Measurements from ENCODE around the gene AP1S3. TPM values are rescaled to one million over a fixed set of nuclear protein-coding genes. Genes with fewer than 3 reads are reported as not detected.
"Not testable (repeated sequence)": the region's sequence is repeated elsewhere in the genome, so short reads cannot be mapped to it uniquely, and the experiment has no call there.

AP1S3 gene
- total RNA-seq, 1 donor from 2014 or later = 43.3 TPM

DNA sequence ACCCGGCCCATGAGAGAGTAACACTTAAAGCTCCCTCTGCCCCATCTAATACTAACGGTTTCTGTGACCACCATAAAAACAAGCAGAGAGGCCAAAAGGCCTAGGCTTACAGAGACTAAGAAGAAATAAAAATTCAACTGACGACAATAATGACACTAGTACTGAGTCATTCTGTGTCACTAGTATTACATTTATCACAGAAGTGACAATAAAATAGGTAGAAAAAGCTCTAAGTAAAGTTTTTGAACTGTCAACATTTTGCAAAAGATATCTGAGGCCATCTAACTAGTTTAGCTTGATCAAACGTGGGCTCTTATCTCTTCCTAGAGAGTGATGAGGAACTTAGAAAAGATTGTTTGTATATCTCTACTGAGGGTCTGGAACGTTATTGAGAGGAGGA is 35.6 kb downstream of the AP1S3 start:
- no peak for DNase-seq (ENCODE audit: low spot score)

DNA sequence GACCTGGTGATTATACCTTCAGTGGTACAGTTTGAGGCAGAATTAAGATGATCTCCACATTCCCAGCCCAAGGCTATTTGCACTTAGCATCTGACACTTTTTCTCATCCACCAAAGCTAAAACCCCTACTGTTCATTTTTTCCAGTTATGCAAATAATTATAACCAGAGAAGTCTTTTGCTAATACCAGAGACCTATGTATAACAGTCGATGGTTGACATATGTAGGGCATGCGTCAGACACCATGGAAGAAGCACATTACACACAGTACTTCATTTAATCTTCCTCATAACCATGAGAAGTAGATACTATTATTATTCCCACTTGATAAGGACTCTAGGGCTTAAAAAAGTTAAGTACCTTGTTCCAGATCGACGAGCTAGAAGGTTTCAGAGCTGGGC is 36.5 kb downstream of the AP1S3 start:
- DNase-seq (ENCODE audit: low spot score) = no peak

DNA sequence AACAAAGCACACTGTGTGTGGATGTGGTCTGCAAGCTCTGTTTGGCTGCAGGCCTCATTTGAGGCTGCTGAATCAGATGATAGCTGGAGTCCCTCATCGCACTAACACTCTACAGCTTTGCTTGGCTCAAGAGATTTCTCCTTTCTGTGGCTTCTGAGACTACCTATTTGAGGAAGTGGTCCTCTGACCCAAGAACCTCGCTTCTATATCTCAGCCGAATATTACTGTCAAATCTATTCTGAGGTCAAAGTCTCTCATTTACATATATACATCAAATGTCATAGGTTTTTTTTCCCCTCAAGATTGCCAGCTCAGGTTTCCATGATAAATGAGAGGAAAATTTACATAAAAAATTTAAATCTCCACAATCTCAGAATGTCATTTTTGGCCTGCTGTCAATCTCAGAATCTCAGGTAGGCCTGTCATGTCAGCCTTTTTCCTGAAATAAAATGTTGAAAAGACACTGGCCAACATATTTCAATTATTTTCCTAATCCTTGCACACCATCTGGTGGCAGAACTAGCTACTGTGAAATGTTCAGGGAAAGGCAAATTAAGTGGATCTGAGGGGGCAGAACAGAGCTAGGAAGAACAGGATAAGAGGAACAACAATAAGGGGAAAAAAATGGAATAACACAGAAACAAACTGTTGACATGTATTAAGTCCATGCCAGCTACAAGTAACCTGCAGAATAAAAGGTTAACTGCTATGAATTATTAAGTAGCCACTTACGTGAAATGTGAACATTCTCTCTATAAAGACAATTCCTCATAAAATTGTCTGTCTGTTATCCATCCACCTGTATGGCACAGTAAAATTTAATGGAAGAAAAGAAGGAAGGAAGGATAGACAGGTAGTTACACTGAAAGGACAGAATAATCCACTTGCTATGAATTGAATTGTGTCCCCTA is 39.3 kb downstream of the AP1S3 start:
- DNase-seq (ENCODE audit: low spot score) = peak; percentile 31

DNA sequence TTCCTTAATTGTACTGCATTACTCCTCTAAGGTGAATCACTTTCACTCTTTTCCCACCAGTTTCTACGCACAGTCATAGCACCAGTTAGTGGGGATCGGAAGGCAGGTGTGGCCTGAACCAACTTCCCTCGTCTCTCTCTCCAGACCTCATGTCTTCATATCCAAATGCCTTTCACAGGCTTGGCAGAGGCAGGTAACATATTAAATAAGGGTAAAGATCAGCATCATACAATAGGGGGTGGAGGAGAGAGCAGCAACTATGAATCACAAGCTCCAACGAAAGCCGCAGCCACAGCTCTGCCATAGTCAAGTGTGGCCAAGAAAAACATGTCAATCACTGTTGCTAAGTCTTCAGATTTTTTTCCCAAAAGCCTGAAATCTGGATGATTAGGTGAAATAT is 40.3 kb downstream of the AP1S3 start:
- DNase-seq (ENCODE audit: low spot score) = peak; percentile 71

DNA sequence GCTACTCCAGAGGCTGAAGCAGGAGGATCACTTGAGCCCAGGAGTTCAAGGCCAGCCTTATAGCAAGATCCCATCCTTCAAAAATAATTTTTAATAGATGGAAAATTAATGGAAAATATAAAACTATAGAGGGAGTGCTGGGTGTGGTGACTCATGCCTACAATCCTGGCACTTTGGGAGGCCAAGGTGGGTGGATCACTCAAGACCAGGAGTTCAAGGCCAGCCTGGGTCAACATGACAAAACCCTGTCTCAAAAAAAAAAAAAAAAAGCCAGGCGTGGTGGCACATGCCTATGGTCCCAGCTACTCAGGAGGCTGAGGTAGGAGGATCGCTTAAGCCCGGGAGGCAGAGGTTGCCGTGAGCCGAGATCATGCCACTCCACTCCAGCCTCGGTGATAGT is 48.0 kb downstream of the AP1S3 start:
- DNase-seq (ENCODE audit: low spot score) = no peak

DNA sequence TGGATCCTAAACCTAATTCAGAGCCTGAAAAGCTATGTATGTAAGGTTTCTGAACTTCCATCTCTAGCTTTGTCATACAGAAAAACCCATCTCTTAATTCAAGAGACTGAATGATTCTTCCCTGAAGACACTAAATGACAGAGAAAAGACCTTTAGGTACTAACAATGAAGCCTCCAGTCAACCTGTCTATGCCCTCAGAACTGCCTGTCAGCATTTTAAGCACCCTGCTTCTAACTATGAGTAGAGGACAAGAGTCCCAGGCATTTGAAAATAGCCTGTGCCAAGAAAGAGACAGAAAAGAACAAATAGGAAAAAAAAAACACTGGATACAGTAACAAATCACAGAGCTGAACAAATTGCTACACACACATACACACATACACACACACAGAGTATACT is 48.6 kb downstream of the AP1S3 start:
- DNase-seq (ENCODE audit: low spot score) = no peak

DNA sequence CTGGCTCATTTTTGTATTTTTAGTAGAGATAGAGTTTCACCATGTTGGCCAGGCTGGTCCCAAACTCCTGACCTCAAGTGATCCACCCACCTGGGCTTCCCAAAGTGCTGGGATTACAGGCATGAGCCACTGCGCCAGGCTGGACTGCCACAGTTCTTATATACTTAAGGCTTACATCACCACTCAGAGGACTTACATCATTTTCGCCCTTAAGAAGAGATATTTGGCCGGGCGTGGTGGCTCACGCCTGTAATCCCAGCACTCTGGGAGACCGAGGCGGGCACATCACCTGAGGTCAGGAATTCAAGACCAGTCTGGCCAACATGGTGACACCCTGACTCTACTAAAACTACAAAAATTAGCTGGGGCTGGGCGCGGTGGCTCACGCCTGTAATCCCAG is 49.3 kb downstream of the AP1S3 start:
- not testable (repeated sequence) for DNase-seq (ENCODE audit: low spot score)

DNA sequence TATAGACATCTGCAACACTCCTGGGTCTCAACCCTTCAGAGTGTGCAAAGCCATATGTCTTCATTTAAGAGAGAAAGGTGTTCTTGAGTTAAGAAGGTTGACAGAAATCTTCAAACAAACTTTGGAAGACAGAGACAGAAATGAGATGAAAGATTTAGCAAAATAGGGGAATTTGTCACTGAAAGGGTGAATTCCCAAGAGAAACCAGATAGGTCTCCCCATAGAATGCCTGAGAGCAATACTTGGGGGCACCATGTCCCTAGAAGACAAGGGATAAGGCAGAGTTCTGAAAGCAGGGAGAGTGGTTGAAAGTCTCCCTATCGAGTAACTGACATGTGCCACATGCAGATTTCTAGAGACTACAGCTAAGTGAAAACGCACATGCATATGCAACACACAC is 50.0 kb downstream of the AP1S3 start:
- no peak for DNase-seq (ENCODE audit: low spot score)

DNA sequence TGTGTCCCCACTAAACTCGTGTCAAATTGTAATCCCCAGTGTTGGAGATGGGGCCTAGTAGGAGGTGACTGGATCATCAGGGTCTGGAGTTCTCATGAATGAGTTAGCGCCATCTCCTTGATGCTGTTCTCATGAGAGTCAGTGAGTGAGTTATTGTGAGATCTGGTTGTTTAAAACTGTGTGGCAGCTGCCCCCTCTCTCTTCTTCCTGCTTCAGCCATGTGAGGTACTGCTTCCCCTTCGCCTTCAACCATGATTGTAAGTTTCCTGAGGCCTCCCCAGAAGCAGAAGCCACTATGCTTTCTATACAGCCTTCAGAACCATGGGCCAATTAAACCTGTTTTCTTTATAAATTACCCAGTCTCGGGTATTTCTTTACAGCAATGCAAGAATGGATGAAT is 50.4 kb downstream of the AP1S3 start:
- DNase-seq (ENCODE audit: low spot score) = no peak

DNA sequence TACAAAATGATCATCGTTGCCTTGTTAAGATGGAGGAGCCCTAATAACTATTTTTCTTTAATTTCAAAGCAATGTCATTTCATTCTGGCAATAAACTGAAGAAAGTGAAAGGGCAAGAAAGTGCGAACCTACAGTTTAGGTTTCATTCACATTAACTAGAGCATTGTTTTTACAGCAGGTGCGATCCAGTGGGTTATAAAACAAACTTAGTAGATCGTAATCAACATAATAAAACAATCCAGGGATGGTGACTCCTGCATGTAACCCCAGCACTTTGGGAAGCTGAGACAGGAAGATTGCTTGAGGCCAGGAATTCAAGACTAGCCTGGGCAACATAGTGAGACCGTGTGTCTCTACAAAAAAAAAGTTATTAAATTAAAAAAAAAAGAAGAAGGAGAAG is 51.1 kb downstream of the AP1S3 start:
- no peak for DNase-seq (ENCODE audit: low spot score)

DNA sequence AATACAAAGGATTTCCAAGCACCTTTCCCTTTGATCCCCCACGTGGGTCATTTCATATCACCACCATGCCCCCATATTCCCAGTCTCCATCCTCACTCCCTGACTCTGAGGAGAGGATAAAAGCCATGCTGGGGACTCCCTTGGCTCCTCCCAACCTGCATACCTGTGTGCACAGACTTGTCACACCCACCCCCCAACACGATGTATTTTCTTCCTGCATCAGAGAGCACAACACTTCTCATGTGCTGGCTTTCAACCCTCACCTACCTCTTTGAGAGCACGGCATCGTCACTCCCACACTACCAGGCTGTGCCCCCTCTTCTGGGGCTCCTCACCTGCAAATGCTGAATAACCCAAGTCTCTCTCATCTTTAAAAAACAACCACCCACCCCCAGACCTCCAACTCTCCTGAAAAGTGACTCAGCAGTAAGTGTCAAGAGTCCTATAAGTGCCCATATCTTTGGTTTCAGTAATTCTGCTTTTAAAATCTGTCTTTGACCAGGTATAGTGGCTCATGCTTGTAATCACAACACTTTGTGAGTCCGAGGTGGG is 53.1 kb downstream of the AP1S3 start:
- DNase-seq (ENCODE audit: low spot score) = no peak

DNA sequence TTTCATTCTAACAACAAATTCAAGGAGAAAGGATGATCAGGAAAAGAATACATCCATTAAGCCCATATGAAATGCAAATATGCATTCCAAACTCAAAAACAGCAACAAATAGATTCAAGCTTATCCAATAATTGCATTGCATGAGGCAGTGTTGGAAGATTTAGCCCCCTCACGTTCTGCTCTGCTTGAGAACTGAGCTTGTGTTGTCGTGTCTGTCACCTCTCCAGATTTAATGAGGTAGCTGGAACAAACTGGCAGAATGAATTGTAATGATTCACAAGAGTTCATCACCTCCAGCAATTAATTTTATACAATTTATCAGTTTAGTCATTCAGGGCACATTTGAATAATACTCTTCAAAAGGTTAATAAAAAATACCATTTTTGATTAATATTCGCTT is 54.8 kb downstream of the AP1S3 start:
- DNase-seq (ENCODE audit: low spot score) = no peak

DNA sequence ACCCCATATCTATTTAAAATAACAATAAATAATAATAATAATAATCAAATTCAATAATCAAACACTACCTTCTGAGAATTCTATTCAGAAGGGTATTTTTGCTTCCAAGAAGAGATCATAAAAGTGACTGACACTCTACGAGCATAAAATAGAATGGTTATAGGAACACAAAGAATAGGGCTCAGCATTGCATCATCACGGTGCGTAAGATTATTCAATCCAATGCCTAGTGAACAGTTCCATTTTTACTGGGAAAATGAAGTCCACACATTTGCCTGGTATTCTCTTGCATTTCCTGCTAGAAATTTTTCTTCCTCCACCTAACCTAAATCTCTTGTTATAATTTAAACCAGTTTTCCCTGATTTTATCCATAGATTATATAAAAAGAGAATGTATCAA is 55.8 kb downstream of the AP1S3 start:
- DNase-seq (ENCODE audit: low spot score) = no peak

DNA sequence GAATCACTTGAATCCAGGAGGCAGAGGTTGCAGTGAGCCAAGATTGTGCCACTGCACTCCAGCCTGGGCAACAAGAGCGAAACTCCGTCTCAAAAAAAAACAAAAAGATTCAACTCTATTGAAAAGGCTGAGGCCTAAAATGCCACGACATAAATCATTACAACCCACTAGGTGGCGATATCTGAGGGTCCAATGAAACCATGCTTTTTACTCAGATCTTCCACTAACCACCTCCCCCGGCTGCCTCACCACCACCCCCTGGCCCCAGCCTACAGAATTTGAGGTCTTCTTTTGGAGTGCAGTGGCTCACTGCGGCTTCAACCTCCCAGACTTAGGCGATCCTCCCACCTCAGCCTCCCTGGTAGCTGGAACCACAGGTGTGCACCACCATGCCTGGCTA is 57.5 kb downstream of the AP1S3 start:
- no peak for DNase-seq (ENCODE audit: low spot score)

DNA sequence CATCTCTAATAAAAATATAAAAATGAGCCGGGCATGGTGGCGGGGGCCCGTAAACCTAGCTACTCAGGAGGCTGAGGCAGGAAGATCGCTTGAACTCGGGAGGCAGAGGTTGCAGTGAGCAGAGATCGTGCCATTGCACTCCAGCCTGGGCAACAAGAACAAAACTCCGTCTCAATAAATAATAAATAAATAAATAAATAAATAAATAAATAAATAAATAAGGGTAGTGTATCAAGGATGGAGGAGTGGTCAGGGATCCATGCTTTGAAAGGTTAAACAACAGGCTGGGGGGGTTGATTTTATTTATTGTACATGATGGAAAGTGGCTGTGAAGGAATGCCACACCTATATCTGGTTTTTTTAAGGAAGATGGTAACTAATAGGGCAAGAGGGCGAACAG is 63.2 kb downstream of the AP1S3 start:
- DNase-seq (ENCODE audit: low spot score) = no peak

DNA sequence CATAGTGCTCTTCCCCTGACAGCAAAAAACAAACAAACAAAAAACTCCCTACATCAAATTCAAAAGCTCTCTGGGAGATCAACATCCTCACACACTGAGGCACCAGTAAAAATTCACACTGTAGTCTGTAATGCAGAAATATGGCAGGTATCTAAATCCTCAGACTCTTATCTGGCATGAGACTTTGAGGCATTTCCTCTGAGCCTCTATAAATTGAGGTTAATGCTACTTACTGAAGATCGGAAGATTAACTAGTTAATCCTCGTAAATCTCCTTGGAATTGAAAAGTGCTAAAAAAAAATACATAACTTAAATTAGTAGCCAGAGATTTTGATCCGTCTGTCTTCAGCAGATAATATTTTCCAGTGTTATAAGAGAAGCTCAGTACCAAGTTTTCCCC is 65.0 kb downstream of the AP1S3 start:
- DNase-seq (ENCODE audit: low spot score) = no peak

DNA sequence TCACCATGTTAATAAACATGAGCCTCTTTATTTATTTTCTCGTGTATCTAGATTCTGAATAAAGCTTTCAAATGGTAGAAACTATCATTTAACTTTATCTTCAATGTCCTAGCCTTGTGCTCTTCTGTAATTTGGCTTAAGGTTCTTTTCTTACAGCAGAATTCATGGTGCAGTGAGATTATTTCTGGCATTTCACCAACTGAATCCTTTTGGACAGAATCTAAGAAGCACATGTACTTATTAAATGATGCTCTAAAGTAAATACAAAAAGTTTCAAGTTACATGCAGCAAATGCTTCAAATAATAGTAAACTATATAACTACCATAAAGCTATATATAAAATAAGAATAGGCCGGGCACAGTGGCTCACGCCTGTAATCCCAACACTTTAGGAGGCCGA is 65.9 kb downstream of the AP1S3 start:
- no peak for DNase-seq (ENCODE audit: low spot score)

DNA sequence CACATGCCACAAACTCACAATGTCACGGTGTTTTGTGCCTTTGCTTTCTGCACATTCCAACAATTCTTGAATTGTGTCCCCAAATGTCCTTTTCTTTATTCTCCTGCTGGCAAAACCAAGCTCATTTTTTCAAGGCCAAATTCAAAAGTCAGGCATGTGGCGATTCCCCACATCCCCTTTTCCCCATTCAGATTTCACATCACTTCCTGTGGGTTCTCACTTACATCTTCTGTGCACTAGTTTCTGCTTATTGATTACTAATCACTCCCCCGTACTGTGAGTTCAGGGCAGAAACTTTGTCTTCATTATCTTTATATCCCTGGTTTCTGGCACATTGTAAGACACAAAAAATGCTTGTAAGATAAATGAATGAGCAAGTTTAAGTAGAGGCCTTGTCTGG is 69.2 kb downstream of the AP1S3 start:
- DNase-seq (ENCODE audit: low spot score) = no peak

DNA sequence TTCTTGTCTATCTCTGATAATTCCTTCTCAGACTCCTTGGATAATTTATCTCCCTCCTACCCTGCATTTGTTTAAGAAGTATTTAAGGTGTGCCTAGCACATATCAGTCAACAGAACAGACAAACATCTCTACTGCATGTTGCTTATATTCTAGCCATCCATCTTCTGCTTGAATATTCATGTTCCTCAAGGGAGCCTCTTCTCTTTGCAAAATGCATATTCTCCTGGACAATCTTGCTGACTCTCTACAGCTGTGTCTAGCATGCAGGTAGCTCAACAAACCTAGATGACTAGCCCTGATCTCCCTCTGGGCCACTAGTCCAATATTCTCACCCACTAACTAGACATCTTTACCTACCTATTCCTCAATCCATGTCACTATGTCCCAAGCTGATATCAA is 70.0 kb downstream of the AP1S3 start:
- DNase-seq (ENCODE audit: low spot score) = no peak

DNA sequence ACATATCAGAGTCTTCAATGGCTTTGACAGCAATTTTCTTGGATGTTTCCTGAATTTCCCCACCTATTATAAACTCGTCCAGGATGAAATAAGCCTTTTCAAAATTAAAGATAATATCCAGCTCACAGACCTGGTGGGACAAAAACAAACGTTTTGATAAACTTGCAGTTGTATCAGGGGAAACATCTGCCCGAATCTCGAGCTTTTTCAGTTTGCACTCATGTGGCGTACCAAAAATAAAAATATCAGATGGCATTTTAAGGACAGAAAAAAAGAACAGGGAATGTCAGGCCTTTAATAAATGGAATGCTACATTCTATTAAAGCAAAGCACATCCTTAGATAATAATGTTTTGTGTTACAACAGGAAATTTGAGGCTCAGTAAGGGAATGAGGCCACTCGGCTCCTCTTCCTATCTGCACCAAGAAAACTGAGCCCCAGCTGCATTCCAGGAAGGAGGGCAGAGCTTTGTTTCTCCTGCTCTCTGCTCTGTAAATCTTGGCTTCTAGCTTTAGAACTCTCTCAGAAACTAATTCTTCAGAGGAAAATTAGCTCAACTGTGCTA is 72.1 kb downstream of the AP1S3 start:
- no peak for DNase-seq (ENCODE audit: low spot score)

DNA sequence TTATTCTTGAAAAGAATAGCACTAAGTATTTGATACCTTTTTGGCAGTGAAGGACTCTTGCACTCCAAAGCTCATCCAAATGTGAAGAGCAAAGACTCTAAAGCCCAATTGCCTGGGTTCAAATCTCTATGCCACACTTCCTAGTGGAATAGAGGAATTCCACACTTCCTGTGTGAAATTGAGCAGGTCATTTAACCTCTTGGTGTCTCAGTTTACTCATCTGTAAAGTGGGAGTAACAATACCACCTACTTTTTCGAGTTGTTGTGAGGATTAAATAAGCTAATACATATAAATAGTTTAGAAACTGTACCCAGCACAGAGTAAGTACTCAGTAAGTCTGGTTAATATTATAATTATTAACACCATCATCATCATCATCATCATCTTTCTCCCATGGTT is 72.6 kb downstream of the AP1S3 start:
- DNase-seq (ENCODE audit: low spot score) = no peak

DNA sequence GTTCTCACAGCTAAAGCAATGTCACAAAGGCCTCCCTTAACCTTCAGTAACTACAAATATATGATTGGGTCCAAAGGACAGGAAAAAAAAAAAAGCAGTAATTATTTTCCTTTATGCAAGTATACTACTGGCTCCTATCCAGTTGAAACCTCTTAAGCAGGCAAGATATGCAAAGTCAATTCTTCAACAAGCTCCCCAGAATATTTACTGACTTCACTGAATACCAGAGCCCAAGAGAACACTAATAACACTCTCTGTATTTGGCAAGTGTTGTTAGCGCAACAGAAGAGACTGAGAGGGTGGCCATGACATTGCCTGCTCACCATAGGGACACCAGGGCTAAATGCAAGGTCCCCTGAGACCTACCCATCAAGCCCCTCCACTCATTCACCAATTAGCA is 74.5 kb downstream of the AP1S3 start:
- DNase-seq (ENCODE audit: low spot score) = peak; percentile 9

DNA sequence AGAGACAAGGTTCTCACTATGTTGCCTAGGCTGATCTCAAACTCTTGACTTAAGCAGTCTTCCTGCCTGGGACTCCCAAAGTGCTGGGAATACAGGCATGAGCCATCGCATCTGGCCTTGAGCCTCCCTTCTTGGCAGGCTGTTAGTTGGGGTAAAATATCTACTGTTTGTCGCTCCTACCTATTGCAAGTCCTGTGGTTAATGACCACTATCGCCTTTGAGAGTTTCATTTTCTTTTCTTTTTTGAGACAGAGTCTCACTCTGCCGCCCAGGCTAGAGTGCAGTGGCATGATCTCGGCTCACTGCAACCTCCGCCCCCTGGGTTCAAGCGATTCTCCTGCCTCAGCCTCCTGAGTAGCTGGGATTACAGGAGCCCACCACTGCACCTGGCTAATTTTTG is 75.6 kb downstream of the AP1S3 start:
- DNase-seq (ENCODE audit: low spot score) = not testable (repeated sequence)
